K562 (cell line): ENCODE measurements around the gene TMEM143. TPM values are rescaled to one million over a fixed set of nuclear protein-coding genes. Genes with fewer than 3 reads are reported as not detected.

Experiments
- ATAC-seq: fragments of 200-7000 bp; cut with Tn5 transposase; 3 replicates; pipeline ENCODE4 v1.9.1; 2020; ENCODE audit warnings: moderate library complexity
- BruUV-seq: library from RNA; stranded (reverse); fragments of 400-500 nt; replicated peaks from 2 replicates; lab custom pipeline; 2021; lab: Mats Ljungman, UMichigan
- CTCF ChIA-PET: fragments of 300-600 bp; formaldehyde crosslinking; extraction: SDS; loops from one replicate; lab custom pipeline; 2021; ENCODE audit warnings: low intra/inter-chr PET ratio; lab: Yijun Ruan, JAX
- POLR2A ChIA-PET: fragments of 300-600, 350-650 bp; sonication (Branson Sonifier 250); formaldehyde crosslinking; extraction: SDS; loops from one replicate; lab custom pipeline; 2021; ENCODE audit warnings: antibody characterized with exemption, inconsistent platforms; lab: Yijun Ruan, JAX
- DNase-seq, 4 experiments: peaks; one replicate each; pipeline versions ENCODE4 v3.0.0 to v3.0.0-alpha.2; 2011 to 2018; ENCODE audit warnings: low spot score in 3 of 4, mixed read lengths in 3 of 4; ENCODE audit errors: extremely low read depth in 1 of 4
- FAIRE-seq: peaks from 2 replicates; lab custom pipeline; 2011; peaks lifted over from hg19 to GRCh38; lab: Jason Lieb, UNC
- H2AFZ ChIP-seq: 2 replicates; pipeline ENCODE4 v1.6.0; 2011; ENCODE audit warnings: low read depth, low read length, control low read depth, inconsistent platforms
- H3K27ac ChIP-seq: fragments of 200-600 bp; 3 replicates; pipeline ENCODE4 v1.8.0; 2011; ENCODE audit warnings: low read depth, mild to moderate bottlenecking, control low read depth, inconsistent platforms, low read length, moderate library complexity, mixed read lengths; ENCODE audit errors: extremely low read depth
- H3K27me3 ChIP-seq, 2 experiments: fragments of 300-600 bp in 1 of 2; 2 replicates in 1 of 2; 3 replicates in 1 of 2; pipeline versions ENCODE4 v1.6.0 to v1.8.0; 2011; ENCODE audit warnings: inconsistent platforms in 2 of 2, low read length in 2 of 2, mild to moderate bottlenecking in 1 of 2, mixed read lengths in 1 of 2, moderate library complexity in 1 of 2; ENCODE audit not compliant: control insufficient read depth in 2 of 2, insufficient read depth in 2 of 2
- H3K36me3 ChIP-seq: fragments of 300-600 bp; 3 replicates; pipeline ENCODE4 v1.8.0; 2011; ENCODE audit warnings: mild to moderate bottlenecking, low read length, inconsistent platforms; ENCODE audit not compliant: control insufficient read depth, insufficient read depth
- H3K4me1 ChIP-seq, 2 experiments: fragments of 200-600 bp in 1 of 2; replicated peaks in 1 of 2; 2 replicates in 1 of 2; 3 replicates in 1 of 2; pipeline versions ENCODE4 v1.5.1 to v1.8.0; 2011; ENCODE audit warnings: inconsistent platforms in 2 of 2, low read length in 2 of 2, mild to moderate bottlenecking in 1 of 2, mixed read lengths in 1 of 2, moderate library complexity in 1 of 2; ENCODE audit not compliant: control insufficient read depth in 2 of 2, insufficient read depth in 2 of 2
- H3K4me2 ChIP-seq: 2 replicates; pipeline ENCODE4 v1.6.1; 2011; ENCODE audit warnings: low read length, control low read depth, inconsistent platforms, mixed read lengths; ENCODE audit not compliant: insufficient read depth
- H3K4me3 ChIP-seq: fragments of 200-600 bp; sonication (generic), shearing (Covaris generic); 2 replicates; pipeline ENCODE4 v1.5.1; 2016; ENCODE audit warnings: control low read depth, inconsistent platforms
- H3K79me2 ChIP-seq: fragments of 200-600 bp; 3 replicates; pipeline ENCODE4 v1.8.0; 2011; ENCODE audit warnings: low read length, inconsistent platforms; ENCODE audit not compliant: control insufficient read depth, insufficient read depth
- H3K9ac ChIP-seq, 2 experiments: 2 replicates each; pipeline versions ENCODE4 v1.6.0 to v1.6.1; 2011; ENCODE audit warnings: low read depth in 2 of 2, low read length in 2 of 2, control low read depth in 1 of 2, inconsistent platforms in 1 of 2, mild to moderate bottlenecking in 1 of 2, mixed read lengths in 1 of 2; ENCODE audit not compliant: insufficient read depth in 1 of 2
- H3K9me1 ChIP-seq: one replicate; pipeline ENCODE4 v1.6.0; 2011; ENCODE audit warnings: inconsistent platforms, mild to moderate bottlenecking, low read length, moderate library complexity; ENCODE audit not compliant: control insufficient read depth, insufficient read depth
- H3K9me3 ChIP-seq: replicated peaks from 2 replicates; pipeline ENCODE4 v1.5.1; 2011; ENCODE audit warnings: low read depth, low read length, inconsistent platforms; ENCODE audit not compliant: control insufficient read depth, insufficient read depth
- H4K20me1 ChIP-seq: replicated peaks from 2 replicates; pipeline ENCODE4 v1.6.1; 2011; ENCODE audit warnings: low read length, inconsistent platforms, mixed read lengths; ENCODE audit not compliant: control insufficient read depth, insufficient read depth
- BCOR ChIP-seq: fragments of 450-650 bp; IDR thresholded peaks from 2 replicates; pipeline ENCODE4 v1.6.1; 2016
- BRCA1 ChIP-seq, 2 experiments: fragments of 450-650 bp in 1 of 2; sonication (generic) in 1 of 2; formaldehyde crosslinking in 1 of 2; IDR thresholded peaks; 2 replicates each; pipeline versions ENCODE4 v1.5.0 to v1.6.1; 2017 to 2020; ENCODE audit warnings: mild to moderate bottlenecking in 1 of 2, missing genetic modification reagents in 1 of 2
- FOXP4 ChIP-seq: sonication (generic); formaldehyde crosslinking; IDR thresholded peaks from 2 replicates; pipeline ENCODE4 v1.8.0; 2022; ENCODE audit warnings: mild to moderate bottlenecking, missing genetic modification reagents, borderline replicate concordance
- HNRNPUL1 ChIP-seq: fragments of 200-400 bp; formaldehyde crosslinking; IDR thresholded peaks from 2 replicates; pipeline ENCODE4 v1.6.1; 2017; ENCODE audit warnings: low read length
- ILK ChIP-seq: fragments of 450-650 bp; IDR thresholded peaks from 2 replicates; pipeline ENCODE4 v1.6.1; 2016; ENCODE audit warnings: missing genetic modification characterization, low read depth, mild to moderate bottlenecking, missing compliant biosample characterization, moderate library complexity, borderline replicate concordance
- KDM1A ChIP-seq, 2 experiments: fragments of 450-650 bp; IDR thresholded peaks; 2 replicates each; pipeline ENCODE4 v1.6.1; 2016; ENCODE audit warnings: mild to moderate bottlenecking in 2 of 2
- MCM7 ChIP-seq, 2 experiments: fragments of 450-650 bp; IDR thresholded peaks; 2 replicates each; pipeline ENCODE4 v1.6.1; 2016 to 2018
- NELFE ChIP-seq: IDR thresholded peaks from 2 replicates; pipeline ENCODE4 v1.6.1; 2011; ENCODE audit warnings: mild to moderate bottlenecking; ENCODE audit not compliant: insufficient read depth, insufficient read length
- NR3C1 ChIP-seq: sonication (generic); formaldehyde crosslinking; IDR thresholded peaks from 2 replicates; pipeline ENCODE4 v1.8.1; 2022; ENCODE audit warnings: missing genetic modification reagents
- RCOR1 ChIP-seq, 2 experiments: IDR thresholded peaks; 2 replicates each; pipeline ENCODE4 v1.6.1; 2012; ENCODE audit warnings: low read depth in 2 of 2, low read length in 2 of 2, borderline replicate concordance in 1 of 2, improper control_type of control experiment in 1 of 2
- TCF7 ChIP-seq: sonication (generic); IDR thresholded peaks from 2 replicates; pipeline ENCODE4 v1.6.1; 2016; ENCODE audit warnings: antibody characterized with exemption, borderline replicate concordance
- TFAM ChIP-seq: fragments of 250-450 bp; sonication (Bioruptor Pico); conservative IDR thresholded peaks from 2 replicates; pipeline ENCODE4 v1.5.0; 2021; ENCODE audit warnings: mild to moderate bottlenecking, moderate library complexity
- ZNF384 ChIP-seq: IDR thresholded peaks from 2 replicates; pipeline ENCODE4 v1.6.1; 2012; ENCODE audit warnings: low read depth, low read length, improper control_type of control experiment
- ZNF584 ChIP-seq: fragments of 200-800 bp; sonication (Bioruptor generic); IDR thresholded peaks from 2 replicates; pipeline ENCODE4 v1.6.1; 2016; ENCODE audit warnings: low read depth, mild to moderate bottlenecking, missing genetic modification characterization, missing compliant biosample characterization
- ZNF830 ChIP-seq: fragments of 250-450 bp; sonication (Bioruptor Pico); IDR thresholded peaks from 2 replicates; pipeline ENCODE4 v1.5.0; 2021; ENCODE audit warnings: mild to moderate bottlenecking
- WGBS: fragments of 100-300 bp; shearing (Covaris generic); methylation state at CpG from one replicate; pipeline ENCODE4 v1.1.6; 2016; ENCODE audit warnings: low coverage, mixed read lengths; ENCODE audit not compliant: insufficient coverage; ENCODE audit errors: missing lambda C conversion rate; 5-methylcytosine and 5-hydroxymethylcytosine counted together
- in situ Hi-C: fragments of 300-500 bp; cut with MboI; formaldehyde crosslinking; loops from 4 replicates; pipeline ENCODE4 v1.15.0; 2018; ENCODE audit warnings: inconsistent platforms, mixed read lengths
- intact Hi-C: fragments of 100-400 bp; cut with micrococcal nuclease; formaldehyde crosslinking; loops from 2 replicates; pipeline ENCODE4 v1.14.2; 2022
- polyA plus RNA-seq, 8 experiments: library from polyadenylated mRNA; depleted of rRNA in 4 of 8; stranded (reverse) in 5 of 8; unstranded in 3 of 8; fragments of >200 nt; fragmentation: Nextera tagmentation in 2 of 8; fragmentation: Illumina TruSeq in 1 of 8; extraction: Ambion mirVana in 2 of 8; extraction: Trizol in 1 of 8; gene quantifications; 2 replicates each; pipeline versions ENCODE4 v1.2.1 to v1.2.3, GENCODE V29; 2011 to 2014; ENCODE audit warnings: inconsistent platforms in 1 of 8, missing spikeins in 1 of 8
- total RNA-seq, 7 experiments: library from RNA; depleted of rRNA in 6 of 7; stranded (reverse); fragments of >200 nt in 6 of 7; fragmentation: Illumina TruSeq in 2 of 7; extraction: Trizol in 2 of 7; gene quantifications; 2 replicates each; pipeline versions ENCODE4 v1.2.1 to v1.2.3, GENCODE V29; 2011 to 2021; ENCODE audit warnings: low replicate concordance in 1 of 7
- TF ChIP-seq, protein P1 (sequence below): fragments of 250-450 bp; sonication (Bioruptor Pico); IDR thresholded peaks from 2 replicates; pipeline ENCODE4 v1.8.0; 2022; ENCODE audit warnings: moderate library complexity, mild to moderate bottlenecking, inconsistent platforms

The TMEM143 gene
- total and polyA plus RNA-seq, 9 of the 15 experiments (the other 6 are each of a cell fraction or from before 2014, with no cell fraction given) = 0.66 to 8.8 (median 4.3) TPM

- TF ChIP-seq ILK (tag) = no peak
- TF ChIP-seq TCF7 = no peak
- TF ChIP-seq ZNF384 = no peak
- TF ChIP-seq BCOR = peak; percentile 98
- TF ChIP-seq, protein P1, sequence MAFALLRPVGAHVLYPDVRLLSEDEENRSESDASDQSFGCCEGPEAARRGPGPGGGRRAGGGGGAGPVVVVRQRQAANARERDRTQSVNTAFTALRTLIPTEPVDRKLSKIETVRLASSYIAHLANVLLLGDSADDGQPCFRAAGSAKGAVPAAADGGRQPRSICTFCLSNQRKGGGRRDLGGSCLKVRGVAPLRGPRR = no peak
- peak; percentile 86 to 92 for TF ChIP-seq KDM1A (IDR thresholded peaks at IDR 0.05)
Measured at GRCh38 chr19:48341515-48342413, 22.0 kb downstream of the TMEM143 start (continued).

DNA sequence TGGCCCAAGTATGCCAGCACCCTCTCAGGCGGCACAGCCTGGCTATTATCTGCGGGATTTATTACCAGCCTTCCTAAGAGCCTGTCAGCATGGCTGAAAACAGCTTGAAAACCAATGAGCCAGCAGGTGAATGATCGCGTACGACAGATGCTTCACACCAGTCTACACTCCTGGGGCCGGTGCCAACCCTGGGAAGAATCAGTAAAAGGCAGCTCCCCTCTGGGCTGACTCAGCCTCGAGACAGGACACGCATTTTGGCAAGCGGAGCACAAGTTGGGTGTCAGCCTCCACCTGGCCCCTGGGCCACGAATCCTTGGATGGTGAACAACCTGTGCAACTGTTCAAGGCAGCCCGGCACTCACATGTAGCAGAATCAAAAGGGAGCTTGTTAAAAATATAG is 22.7 kb downstream of the TMEM143 start:
- peak in 1 of 4 experiments; percentile 3 for DNase-seq
- H3K4me1 ChIP-seq = peaks cover 5 to 34% of the 10 kb centered on the region in 2 experiments; a peak in 4 of 5 replicates
- no peak for FAIRE-seq
- no peaks in the 10 kb centered on the region for H3K9me1 ChIP-seq
- H3K27me3 ChIP-seq = no peaks in the 10 kb centered on the region
- intact Hi-C loops (no loop called here), in situ Hi-C loops (no loop called here)
- H3K27ac ChIP-seq = no peak overlapping the region
- ChIA-PET CTCF (no interaction called here), POLR2A (interaction anchor here (0.7 to 1.1 kb wide), 3 partner anchors 10 to 50 kb away, joined by 3 to 4 read pairs (median 3); partner anchors contain the start of gene KDELR1)
- peaks cover 4% of the 10 kb centered on the region; the same call in 2 of the 3 replicates for H3K36me3 ChIP-seq
- no peaks in the 10 kb centered on the region for H4K20me1 ChIP-seq
- WGBS = 90% methylated on average over 11 of the region's 11 CpGs
- H3K9ac ChIP-seq = peak overlapping the region in 1 of 2 experiments; percentile 36; a peak in 2 of 4 replicates
- no peaks in the 10 kb centered on the region for H3K79me2 ChIP-seq
- ATAC-seq = no peak
- H2AFZ ChIP-seq = no peak overlapping the region
- no TSS peak for BruUV-seq
- no peaks in the 10 kb centered on the region for H3K9me3 ChIP-seq
- H3K4me2 ChIP-seq = no peak overlapping the region
- no peak overlapping the region for H3K4me3 ChIP-seq
- TF ChIP-seq TFAM (CRISPR knock-in tag) (no peak), MCM7 (IDR thresholded peaks at IDR 0.05) (no peak), ZNF584 (CRISPR knock-in tag) (no peak), NR3C1 (CRISPR knock-in tag) (no peak), BRCA1 (IDR thresholded peaks at IDR 0.05) (no peak), BRCA1 (CRISPR knock-in tag; IDR thresholded peaks at IDR 0.05) (no peak), ZNF830 (no peak), NELFE (no peak), RCOR1 (IDR thresholded peaks at IDR 0.05; ENCODE audit: borderline replicate concordance in 1 of 2, low read depth in 2 of 2, low read length in 2 of 2) (no peak), FOXP4 (no peak), HNRNPUL1 (no peak)
